ENCODE results near the gene SASH1.

Gene SASH1

DNA sequence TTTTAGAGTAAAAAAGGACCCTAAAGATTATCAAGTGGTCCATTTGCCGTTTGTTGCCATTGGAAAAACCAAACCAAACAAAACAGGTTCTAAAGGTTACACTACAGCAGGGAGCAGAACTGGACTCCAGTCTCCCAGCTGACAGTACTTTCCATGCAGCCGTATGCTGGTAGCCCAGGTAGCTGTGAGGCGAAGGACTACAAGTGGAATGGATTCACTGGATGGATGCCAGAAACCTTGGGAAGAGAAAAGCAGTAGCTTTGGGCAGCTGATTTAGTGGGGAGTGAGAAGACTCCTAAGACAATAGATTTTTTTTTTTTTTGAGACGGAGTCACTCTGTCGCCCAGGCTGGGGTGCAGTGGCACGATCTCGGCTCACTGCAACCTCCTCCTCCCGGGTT is 88.3 kb downstream of the SASH1 start:
- no peak overlapping the region for H3K4me3 ChIP-seq (ENCODE audit: low read depth, low read length)

- no peak overlapping the region for H3K4me3 ChIP-seq (ENCODE audit: low read depth, low read length)
Measured at GRCh38 chr6:148431413-148431812, 88.8 kb downstream of the SASH1 start.

DNA sequence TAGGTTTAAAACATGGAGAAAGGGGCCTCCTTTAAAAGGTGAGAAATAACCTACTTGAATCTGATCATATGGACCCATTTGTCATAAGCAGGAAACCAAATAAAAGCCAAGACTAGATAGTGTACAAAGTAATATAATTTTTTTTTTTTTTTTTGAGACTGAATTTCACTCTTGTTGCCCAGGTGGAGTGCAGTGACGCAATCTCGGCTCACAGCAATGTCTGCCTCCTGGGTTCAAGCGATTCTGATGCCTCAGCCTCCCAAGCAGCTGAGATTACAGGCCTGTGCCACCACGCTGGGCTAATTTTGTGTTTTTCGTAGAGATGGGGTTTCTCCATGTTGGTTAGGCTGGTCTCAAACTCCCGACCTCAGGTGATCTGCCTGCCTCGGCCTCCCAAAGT is 89.2 kb downstream of the SASH1 start:
- no peak overlapping the region for H3K4me3 ChIP-seq (ENCODE audit: low read depth, low read length)

GRCh38 chr6:148432462-148433195 is 90.0 kb downstream of the SASH1 start:
- H3K4me3 ChIP-seq (ENCODE audit: low read depth, low read length), result no peak overlapping the region

DNA sequence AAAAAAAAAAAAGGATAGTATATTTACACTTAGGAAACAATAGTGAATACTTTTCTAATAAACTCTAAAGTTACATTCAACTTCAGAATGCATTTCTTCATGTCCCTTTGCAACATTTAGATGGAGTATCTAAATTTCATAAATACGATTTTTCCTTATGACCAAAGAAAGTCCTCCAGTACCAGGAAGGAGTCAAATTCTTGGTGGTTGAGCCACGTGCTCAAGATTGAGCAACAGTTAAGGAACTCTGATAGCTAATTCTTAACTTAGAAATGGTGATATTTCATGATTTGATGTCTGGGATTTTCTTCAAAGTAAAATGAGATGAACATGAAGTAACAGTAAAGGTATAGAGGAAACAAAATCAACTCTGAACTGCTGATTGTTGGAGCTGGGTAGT is 92.7 kb downstream of the SASH1 start:
- H3K4me3 ChIP-seq (ENCODE audit: low read depth, low read length), result no peak overlapping the region

DNA sequence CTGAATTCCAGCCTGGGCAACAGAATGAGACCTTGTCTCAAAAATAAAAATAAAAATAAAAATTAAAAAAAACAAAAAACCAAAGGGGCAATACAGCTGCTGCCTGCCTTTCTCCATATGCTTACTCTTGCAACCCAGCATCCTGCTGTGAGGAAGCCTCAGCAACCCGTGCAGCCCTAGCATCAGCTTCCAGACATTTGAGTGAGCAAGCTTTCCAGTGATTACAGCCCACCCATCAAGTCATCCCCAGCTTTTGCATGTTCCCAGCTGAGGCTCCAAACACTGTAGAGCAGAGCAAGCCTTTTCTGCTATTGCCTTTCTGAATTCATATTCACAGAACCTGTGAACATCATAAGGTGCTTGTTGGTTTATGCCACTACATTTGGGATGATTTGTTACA is 93.8 kb downstream of the SASH1 start:
- H3K4me3 ChIP-seq (ENCODE audit: low read depth, low read length), result no peak overlapping the region

- no peak overlapping the region for H3K4me3 ChIP-seq (ENCODE audit: low read depth, low read length)
Measured at GRCh38 chr6:148438632-148439031, 96.0 kb downstream of the SASH1 start.

GRCh38 chr6:148440016-148440415 is 97.4 kb downstream of the SASH1 start:
- no peak overlapping the region for H3K4me3 ChIP-seq (ENCODE audit: low read depth, low read length)

GRCh38 chr6:148440877-148441453 is 98.3 kb downstream of the SASH1 start:
- no peak overlapping the region for H3K4me3 ChIP-seq (ENCODE audit: low read depth, low read length)

DNA sequence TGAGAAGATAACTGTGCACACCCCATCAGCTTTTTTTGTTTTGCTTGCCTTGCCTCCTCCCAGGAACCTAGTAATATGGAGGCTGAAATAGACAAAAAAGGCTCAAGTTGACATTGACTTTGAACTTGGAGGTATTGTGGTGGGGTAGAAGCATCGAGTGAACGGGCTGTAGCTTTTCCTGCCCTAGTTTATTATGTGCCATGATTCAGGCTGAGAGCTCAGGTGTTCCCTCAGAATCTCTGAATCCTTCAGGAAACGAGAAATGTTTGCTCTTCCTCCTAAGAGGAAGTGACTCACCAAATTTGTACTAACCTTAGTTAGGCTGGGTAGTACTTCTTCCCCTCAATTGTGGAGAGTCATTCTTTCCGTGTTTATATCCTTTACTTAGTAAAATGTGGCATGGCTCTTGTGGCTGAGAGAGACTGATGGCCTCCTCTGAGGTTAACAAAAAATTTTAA is 98.8 kb downstream of the SASH1 start:
- H3K4me3 ChIP-seq (ENCODE audit: low read depth, low read length), result no peak overlapping the region

DNA sequence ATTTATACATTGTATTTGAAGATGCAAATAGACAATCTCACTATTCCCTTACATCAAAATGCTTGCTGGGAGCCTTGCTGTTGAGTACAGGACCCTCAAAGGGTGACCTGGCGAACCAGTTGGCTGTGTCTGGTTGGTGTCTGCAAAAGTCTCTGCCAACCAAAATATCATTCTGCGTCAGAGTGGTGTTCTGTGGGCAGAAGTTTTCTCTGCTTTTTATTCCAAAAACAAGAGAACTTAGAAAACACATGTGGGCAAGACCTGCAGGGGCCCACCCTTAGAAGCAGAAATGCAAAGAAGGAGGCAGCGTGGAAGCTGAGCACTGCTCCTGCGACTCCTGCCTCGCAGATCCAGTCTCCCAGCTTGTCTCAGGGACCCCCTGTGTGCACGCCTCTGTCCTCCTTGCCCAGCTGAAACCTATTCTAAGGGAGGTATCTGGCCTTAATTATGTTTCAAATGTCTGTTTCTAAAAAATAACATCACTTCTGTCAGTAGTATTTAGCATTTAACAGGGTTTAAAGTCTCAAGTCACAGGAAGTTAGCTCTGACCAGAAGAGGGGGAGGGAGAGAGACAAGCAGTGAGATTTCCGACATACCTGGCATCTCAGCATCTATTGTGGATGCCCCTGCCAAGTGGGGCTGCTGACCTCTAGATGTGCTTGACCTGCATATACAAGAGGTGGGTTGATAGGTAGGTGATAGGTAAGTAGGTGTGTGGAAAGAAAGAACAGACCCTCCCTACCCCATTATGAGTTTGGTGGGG is 101.3 kb downstream of the SASH1 start:
- H3K4me3 ChIP-seq (ENCODE audit: low read depth, low read length), result no peak overlapping the region

DNA sequence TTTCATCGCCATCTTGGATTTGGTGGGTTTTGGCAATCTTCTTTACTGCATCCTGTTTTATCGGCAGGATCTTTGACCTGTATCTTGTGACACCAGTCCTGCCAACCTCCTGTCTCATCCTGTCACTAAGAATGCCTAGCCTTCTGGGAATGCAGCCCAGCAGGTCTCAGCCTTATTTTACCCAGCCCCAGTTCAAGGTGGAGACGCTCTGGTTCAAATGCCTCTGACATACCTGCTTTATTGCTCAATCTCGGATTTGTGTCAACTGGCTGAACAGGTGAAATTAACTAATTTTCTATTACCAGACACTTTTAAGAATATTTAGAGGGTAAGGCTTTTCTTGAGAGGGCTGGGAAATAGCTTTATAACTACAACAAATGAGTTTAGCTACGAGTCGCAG is 102.5 kb downstream of the SASH1 start:
- H3K4me3 ChIP-seq (ENCODE audit: low read depth, low read length), result no peak overlapping the region

- H3K4me3 ChIP-seq (ENCODE audit: low read depth, low read length), result no peak overlapping the region
Measured at GRCh38 chr6:148445620-148446019, 103.0 kb downstream of the SASH1 start.

DNA sequence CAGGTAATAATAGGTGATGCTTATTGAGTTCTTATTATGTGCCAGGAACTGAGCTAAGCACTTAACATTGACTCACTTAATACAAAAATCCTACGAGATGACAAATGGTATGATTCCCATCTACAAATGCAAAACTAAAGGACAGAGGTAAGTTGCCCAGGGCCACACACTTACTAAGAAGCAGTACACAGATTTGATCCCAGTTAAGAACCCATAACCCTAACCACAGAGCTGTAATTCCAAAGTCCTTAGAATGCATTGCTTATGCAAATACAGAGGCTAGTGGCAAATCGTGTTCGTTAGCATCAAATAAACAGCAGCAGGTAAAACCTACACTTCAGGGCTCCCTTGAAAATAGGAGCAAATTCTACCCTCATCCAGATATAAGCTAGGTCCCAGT is 104.0 kb downstream of the SASH1 start:
- H3K4me3 ChIP-seq (ENCODE audit: low read depth, low read length), result no peak overlapping the region

- H3K4me3 ChIP-seq (ENCODE audit: low read depth, low read length), result no peak overlapping the region
Measured at GRCh38 chr6:148447521-148448230, 105.0 kb downstream of the SASH1 start.

DNA sequence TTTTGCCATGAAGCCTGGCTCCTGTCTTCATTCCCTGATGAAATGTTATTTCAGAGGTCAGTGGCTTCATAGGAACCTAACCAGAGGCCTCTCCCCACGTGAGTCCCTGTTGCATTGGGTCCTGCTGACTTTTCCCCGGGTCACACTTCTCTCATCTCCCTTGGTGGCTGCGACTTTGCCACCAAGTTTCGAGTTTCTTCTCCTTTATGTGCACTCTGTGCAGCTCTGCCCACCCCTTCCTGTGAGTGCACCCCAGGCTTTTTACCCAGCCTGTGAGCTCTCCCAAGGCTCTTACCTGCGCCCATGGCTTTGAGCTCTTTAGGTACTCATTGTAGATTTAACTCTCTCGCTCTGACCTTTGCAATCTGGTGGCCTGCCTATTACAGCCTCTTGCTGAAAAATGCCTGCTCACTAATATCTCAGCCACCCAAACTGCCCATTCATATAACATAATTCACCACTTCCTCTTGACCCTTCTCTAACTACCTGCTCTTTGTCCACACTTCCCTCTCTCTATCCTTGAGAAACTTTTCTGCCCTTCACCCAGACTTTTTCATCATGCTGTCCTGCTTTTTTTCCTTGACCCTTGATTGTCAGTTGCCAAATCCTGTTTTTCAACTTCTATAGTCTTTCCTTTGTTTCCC is 105.9 kb downstream of the SASH1 start:
- H3K4me3 ChIP-seq (ENCODE audit: low read depth, low read length), result no peak overlapping the region

- H3K4me3 ChIP-seq (ENCODE audit: low read depth, low read length), result no peak overlapping the region
Measured at GRCh38 chr6:148450866-148451265, 108.2 kb downstream of the SASH1 start.

DNA sequence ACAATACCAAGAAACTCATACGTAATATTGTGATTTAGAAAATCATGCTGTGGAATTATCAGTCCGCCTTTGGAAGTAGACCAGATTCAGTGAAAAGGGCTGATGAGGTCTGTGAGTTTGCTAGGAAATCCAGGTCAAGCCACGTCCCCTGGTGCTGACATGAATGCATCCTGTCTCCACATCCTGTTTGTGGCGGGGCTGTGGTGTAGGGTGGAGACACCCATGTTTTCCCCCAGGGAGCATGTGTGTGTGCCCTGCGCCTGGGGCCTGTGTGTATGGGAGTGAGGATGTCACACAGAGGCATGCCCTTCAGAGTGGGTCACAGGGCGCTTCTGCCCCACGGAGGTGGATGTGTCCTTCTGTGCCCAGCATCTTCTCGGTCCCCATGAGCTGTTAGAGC is 109.1 kb downstream of the SASH1 start:
- no peak overlapping the region for H3K4me3 ChIP-seq (ENCODE audit: low read depth, low read length)

DNA sequence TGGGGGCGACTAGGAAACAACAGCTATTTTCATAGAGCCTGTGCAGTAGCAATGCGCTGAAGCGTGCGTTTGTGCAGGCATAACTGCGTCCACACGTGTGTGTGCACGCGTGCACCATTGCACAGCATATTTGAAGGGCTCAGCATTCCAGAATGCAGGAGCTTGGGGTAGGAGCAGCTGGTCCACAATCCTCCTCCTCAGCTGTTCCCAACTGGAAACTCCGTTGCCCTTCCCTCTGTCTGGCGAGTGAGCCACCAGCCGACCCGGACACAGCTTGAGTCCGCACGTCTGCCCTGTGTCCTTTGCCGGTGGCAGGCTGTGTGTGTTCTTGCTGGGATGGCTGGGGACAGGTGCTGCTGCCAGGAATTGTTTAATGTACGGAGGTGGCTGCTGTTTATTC is 110.2 kb downstream of the SASH1 start:
- H3K4me3 ChIP-seq (ENCODE audit: low read depth, low read length), result no peak overlapping the region

DNA sequence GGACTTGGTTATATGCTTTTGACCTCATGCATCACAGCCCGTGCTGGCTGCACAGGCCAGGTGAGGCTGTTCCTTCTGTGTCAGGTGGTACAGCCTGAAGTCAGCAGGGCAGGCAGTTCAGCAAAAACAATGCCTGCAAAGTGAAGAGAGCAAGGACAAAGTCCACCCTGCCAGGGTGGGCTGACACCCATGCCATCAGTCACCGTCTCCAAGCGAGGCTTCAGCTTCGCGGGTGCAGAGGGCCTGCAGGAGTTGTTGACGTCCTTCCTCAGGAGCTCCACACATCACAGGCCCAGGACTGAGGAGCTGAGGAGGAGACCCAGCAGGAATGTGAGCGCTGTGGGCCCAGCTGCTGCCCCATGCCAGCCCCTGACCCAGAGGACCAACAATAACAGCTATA is 111.3 kb downstream of the SASH1 start:
- no peak overlapping the region for H3K4me3 ChIP-seq (ENCODE audit: low read depth, low read length)

DNA sequence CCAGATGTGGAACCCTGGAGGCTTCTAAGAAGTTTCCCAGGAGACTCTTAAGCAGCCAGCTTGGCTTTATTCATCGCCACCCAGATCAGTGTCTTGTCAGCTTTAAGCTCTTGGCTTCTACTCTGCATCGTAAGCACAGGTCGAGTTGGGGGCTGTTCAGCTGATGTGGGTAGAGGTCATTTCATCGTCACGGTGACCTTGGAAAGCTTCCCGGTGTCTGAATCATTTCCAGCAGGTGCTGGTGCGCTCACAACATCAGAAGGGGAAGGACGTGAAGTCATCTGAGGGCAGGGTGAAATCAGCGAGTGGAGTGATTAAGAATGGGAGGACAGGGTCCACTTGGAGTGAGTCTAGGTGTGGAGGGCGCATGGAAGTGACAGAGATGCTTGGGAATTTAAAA is 112.6 kb downstream of the SASH1 start:
- H3K4me3 ChIP-seq (ENCODE audit: low read depth, low read length), result no peak overlapping the region

All from iPS-11a (cell line).